GM15510 (cell line): ENCODE data around the gene TMEM94.

ENCODE experiments used
- POLR2A ChIP-seq: IDR thresholded peaks from 3 replicates; pipeline ENCODE4 v1.6.1; 2011; ENCODE audit warnings: borderline replicate concordance; ENCODE audit not compliant: insufficient read length; ENCODE audit errors: extremely low read depth

Gene TMEM94

DNA sequence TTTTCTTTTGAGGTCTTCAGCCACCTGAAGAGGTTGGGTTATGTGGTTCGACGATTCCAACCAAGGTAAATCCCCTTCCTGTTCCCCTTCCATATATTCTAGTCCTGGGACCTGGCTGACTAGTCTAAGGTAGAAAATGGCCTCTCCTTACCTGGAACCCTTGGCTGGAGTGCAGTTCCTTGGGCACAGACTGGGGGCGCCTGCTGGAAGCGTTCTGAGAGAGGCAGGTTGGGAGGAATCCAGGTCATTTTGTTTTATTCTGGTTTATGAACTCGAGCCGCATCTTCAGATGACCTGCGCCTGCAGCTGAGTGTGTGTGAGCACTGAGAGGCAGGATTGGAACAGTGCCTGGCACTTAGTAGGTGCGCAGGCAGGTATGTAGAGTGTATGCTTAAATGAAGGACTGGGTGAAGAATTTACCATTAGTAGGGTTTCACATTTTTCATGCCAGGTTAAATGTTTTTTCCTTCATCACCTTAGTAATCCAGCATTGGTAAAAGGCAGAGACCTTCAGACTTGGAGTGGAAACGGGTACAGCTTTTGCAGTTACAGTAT, 62.6 kb downstream of the TMEM94 start:
- TF ChIP-seq POLR2A = no peak

DNA sequence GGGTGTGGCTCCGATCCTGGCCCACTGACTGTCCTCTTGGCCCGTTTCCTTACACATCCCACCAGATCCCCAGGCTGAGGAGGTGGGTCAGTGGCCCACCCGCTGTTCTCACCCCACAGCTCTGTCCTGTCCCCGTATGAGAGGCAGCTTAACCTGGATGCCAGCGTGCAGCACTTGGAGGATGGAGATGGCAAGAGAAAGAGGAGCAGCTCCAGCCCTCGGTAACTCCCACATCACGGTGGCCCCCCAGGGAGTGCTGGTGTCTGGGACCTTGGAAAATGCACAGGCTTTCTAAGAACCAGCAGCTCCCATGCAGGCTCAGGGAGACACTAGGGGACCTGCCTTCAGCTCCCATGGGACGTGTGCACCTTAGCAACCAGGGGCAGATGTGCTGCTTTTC, 64.9 kb downstream of the TMEM94 start:
- no peak for TF ChIP-seq POLR2A

DNA sequence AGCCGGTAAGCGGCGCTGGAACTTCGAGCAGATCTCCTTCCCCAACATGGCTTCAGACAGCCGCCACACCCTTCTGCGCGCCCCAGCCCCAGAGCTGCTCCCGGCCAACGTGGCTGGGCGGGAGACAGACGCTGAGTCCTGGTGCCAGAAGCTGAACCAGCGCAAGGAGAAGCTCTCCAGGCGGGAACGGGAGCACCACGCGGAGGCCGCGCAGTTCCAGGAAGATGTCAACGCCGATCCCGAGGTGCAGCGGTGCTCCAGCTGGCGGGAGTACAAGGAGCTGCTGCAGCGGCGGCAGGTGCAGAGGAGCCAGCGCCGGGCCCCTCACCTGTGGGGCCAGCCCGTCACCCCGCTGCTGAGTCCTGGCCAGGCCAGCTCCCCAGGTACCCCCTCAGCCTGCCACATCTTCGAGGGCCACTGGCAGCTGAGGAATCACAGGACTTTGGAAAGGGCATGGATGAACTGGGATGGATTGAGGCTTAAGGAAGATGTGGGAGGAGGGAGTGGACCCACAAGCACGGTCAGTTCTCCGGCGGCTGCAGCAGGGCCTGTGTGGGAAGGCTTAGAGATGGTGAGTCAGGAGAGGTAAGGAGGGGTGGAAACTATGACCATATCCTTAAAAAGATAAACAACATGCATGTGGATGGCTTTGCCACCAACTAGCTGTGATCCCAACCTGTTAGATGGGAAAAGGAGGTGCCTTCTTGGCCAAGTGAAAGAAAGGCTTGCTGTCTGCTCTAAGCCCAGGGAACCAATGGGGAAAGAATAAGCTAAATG, 65.7 kb downstream of the TMEM94 start:
- no peak for TF ChIP-seq POLR2A

GRCh38 chr17:75523647-75524046, 67.2 kb downstream of the TMEM94 start:
- TF ChIP-seq POLR2A = no peak

DNA sequence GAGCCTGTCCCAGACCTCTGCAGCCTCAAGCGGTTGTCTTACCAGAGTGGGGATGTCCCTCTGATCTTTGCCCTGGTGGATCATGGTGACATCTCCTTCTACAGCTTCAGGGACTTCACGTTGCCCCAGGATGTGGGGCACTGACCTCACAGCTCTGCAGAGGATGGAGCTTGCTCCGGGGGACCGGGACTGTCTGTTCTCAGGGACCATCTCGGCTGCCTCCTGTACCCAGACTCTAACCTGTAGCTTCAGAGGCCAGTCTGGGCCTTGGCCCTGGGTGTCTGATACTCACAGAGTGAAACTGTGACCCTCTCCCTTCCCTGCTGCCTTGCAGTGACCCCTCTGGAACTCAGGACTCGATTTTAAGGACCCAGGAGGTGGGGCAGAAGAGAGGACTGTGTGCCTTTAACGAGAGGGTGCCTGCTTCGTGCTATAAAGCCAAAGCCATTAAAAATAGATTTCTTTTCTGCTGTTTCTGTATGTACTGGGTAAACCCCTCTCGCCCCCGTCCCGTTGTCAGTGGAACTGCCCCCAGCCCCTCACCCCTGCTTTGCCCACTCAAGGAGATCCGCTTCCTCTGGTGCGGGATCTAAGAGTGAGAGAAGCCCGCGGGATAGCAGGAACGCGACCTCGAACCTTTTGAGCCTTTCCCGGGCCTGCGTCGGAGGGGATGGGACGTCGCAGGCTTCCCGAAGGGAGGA, 68.0 kb downstream of the TMEM94 start:
- TF ChIP-seq POLR2A = no peak

GRCh38 chr17:75524970-75525805, 68.8 kb downstream of the TMEM94 start, which contains the start of gene LLGL2:
Gene LLGL2 (plus strand): TSS chr17:75525697. CDS start chr17:75543427, 17,730 bp downstream.
- peak; percentile 62 for TF ChIP-seq POLR2A

DNA sequence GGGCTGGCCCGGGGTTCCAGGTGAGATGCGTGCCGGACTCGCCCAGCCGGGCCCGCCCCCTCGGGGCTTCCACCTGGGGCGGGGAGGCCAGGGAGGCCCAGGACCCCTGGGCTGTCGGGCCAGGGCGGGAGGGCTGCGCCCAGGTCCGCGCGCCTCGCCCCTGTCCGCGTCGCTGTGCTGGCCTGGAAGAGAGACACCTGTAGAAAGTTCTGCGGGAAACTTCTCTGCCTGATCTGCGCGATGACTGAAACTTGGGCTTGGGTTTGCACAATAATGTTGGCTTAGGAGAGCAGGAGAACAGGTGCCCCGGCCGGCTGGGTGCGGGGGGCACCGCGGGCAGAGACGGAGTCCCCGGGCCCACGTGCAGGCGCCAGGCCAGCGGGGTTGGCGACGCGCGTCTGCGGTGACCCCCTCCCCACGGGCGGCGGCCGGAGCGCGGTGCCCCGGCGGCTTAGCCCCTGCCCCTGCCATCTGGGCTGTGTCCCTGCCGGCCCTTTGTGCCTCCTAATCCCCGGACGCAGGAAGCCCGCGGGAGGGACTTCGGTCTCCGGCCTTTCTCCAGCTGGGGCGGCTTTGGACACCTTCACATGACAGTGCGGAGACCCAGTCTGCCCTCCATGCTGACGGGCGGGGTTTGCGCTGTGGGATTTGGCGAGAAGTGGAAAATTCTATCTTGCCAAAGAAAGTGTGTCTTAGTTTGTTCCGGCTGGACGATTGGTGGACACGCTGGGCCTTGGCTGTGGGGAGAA, 69.5 kb downstream of the TMEM94 start:
- no peak for TF ChIP-seq POLR2A

DNA sequence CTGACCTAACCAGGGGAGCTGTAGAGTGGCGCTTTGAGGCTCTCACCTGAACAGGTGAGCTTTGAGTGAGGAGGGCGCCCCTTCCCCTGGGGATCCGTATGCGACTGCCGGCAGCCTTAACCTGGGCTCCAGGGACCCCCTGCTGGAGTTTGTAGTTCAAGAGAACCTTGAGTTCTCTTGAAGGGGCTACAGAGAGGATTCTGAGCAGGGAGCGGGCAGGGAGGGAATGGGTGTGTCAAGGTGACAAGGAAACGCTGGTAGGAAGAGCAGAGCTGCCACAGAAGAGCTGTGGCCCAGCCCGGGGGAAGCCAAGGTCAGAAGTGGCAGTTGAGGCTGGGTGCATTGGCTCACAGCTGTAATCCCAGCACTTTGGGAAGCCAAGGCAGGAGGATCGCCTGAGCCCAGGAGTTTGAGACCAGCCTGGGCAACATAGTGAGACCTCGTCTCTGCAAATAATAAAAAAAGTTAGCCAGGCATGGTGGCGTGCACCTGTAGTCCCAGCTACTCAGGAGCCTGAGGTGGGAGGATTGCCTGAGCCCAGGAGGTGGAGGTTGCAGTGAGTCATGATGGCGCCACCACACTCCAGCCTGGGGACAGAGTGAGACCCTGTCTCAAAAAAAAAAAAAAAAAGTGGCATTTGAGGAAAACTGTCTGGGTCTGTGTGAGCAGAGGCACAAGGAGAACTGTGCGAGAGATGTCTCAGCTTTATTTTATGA, 70.3 kb downstream of the TMEM94 start:
- no peak for TF ChIP-seq POLR2A

- no peak for TF ChIP-seq POLR2A
Observed at GRCh38 chr17:75530837-75531720, 74.6 kb downstream of the TMEM94 start.

DNA sequence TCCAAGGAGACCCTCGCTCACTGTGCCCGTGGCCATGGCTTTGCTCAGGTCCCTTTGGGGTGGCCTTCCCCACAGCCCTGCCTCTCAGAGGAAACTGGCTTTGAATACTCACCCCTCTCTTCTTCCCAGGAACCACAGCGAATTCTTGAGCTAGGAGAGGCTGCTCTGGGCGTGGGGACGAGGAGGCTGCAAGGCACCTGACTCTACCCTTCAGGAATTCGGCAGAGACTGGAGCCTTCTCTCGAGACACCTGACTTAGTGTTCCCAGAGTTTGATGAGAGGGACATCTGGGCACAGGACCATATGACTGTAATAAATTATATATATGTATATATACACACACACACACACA, 75.3 kb downstream of the TMEM94 start:
- TF ChIP-seq POLR2A = no peak

DNA sequence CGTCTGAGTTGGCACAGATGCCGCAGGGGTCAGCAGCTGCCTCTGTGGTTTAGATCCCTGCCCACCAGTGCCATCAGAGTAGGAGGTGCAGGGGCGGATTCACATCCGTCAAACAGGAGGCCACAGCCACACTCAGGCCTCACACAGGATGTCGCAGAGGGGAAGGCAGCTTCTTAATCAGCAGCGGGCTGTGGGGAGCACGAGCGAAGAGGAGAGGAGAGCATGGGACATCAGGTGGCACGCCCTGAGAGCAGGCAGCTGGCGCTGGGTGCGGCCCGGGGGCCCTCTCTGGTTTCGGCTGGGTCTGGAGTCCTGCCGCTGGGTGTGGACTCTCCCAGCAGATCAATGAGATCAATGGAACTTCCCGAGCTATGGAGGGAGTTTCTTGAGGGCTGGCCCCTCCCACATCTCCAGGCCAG, 78.7 kb downstream of the TMEM94 start:
- TF ChIP-seq POLR2A = no peak

DNA sequence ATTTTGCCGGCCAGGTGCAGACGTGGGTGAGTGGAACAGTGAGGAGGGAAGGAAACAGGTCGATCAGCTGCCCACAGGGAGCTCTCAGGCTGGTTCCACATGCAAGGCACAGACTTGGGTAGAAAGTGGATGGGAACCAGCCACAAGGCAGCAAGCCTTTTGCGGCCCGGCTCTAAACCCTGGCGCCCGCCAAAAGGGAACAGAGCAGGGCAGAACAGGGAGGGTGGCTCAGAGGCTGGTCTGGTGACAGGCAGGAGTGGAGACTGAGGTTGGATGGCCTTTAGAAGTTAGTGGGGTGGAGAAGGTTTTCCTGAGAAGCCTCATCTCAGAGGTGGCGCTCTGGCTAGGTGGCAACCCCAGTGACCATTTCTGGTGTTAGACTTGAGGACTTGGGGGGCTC, 79.4 kb downstream of the TMEM94 start:
- no peak for TF ChIP-seq POLR2A

GRCh38 chr17:75536366-75536765, 79.9 kb downstream of the TMEM94 start:
- no peak for TF ChIP-seq POLR2A
